ENCODE data around the gene POU2F1. TPM values are rescaled to one million over a fixed set of nuclear protein-coding genes. Genes with fewer than 3 reads are reported as not detected.

POU2F1 gene
- total and polyA plus RNA-seq, 2 experiments from 2014 or later, result 38.8 to 66.1 TPM

DNA sequence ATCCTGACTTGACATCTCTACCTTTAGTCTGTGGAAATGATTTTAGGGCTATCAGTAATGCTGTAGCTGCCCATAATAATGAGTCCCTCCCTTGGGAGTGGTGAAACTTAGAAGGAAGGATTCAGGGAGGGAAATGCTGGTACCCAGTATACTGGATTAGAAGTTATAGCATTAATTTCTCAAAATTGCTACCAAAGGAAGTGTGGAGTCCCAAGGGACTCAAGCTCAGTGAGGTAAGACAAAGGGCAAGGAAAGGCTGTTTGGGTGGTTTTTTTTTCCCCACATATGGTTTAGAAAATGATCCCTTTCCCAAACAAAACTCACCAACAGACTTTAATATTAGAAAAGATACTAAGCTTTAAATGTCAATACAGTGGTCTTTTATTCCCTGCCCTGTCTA, 197.7 kb downstream of the POU2F1 start (continued):
- TF ChIP-seq, protein P1, sequence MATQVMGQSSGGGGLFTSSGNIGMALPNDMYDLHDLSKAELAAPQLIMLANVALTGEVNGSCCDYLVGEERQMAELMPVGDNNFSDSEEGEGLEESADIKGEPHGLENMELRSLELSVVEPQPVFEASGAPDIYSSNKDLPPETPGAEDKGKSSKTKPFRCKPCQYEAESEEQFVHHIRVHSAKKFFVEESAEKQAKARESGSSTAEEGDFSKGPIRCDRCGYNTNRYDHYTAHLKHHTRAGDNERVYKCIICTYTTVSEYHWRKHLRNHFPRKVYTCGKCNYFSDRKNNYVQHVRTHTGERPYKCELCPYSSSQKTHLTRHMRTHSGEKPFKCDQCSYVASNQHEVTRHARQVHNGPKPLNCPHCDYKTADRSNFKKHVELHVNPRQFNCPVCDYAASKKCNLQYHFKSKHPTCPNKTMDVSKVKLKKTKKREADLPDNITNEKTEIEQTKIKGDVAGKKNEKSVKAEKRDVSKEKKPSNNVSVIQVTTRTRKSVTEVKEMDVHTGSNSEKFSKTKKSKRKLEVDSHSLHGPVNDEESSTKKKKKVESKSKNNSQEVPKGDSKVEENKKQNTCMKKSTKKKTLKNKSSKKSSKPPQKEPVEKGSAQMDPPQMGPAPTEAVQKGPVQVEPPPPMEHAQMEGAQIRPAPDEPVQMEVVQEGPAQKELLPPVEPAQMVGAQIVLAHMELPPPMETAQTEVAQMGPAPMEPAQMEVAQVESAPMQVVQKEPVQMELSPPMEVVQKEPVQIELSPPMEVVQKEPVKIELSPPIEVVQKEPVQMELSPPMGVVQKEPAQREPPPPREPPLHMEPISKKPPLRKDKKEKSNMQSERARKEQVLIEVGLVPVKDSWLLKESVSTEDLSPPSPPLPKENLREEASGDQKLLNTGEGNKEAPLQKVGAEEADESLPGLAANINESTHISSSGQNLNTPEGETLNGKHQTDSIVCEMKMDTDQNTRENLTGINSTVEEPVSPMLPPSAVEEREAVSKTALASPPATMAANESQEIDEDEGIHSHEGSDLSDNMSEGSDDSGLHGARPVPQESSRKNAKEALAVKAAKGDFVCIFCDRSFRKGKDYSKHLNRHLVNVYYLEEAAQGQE (IDR thresholded peaks at IDR 0.05; ENCODE audit: unreplicated experiment), result no peak
- TF ChIP-seq CREB1 (CRISPR knock-in tag; IDR thresholded peaks at IDR 0.05; ENCODE audit: low read depth), result no peak

DNA sequence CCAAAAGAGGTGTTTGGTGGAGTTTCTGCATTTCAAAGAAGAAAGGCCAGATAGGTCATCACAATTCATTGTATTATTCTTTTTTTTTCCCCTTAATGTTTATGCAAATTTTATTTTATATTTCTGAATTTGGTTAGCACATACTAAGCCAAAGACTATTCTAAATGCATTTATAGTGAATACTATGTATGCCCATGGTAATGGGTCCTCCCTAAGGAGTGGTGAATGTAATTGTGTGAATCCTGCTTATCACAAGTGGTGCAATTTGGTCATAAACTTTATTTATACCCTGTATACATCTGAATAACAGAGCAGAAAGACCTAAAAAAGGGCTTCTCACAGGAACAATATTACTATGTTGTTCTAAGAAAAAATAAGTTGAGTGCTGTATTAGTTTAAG, 198.6 kb downstream of the POU2F1 start:
- Histone ChIP-seq H2AFZ (no peak overlapping the region), H4K20me1 (replicated peaks; ENCODE audit: insufficient read depth) (no peaks in the 10 kb centered on the region; the same call in 1 of the 2 replicates), H3K4me3 (no peak overlapping the region), H3K27ac (ENCODE audit: low read depth) (no peak overlapping the region), H3K4me1 (ENCODE audit: insufficient read depth) (peaks cover 11% of the 10 kb centered on the region), H3K9me2 (ENCODE audit: insufficient read depth) (no peaks in the 10 kb centered on the region), H3F3A (replicated peaks; ENCODE audit: low read depth) (no peaks in the 10 kb centered on the region), H3K27me3 (ENCODE audit: insufficient read depth) (no peaks in the 10 kb centered on the region), H3K4me2 (no peak overlapping the region), H3K79me2 (replicated peaks; ENCODE audit: insufficient read depth) (0 out of 2 replicates have a peak, but pooled peaks cover 4% of the 10 kb centered on the region), H3K36me3 (ENCODE audit: insufficient read depth) (peaks cover 5% of the 10 kb centered on the region; the same call in 1 of the 2 replicates)
- ATAC-seq, result no peak
- peaks cover 1% of the 10 kb centered on the region for H3K27me3 Mint-ChIP-seq (ENCODE audit: insufficient read depth, low read depth, poor library complexity)
- no peak overlapping the region for H3K27ac Mint-ChIP-seq
- H3K36me3 Mint-ChIP-seq (ENCODE audit: low read depth), result peaks cover 32% of the 10 kb centered on the region
- H3K9me3 Mint-ChIP-seq, result no peaks in the 10 kb centered on the region
- peaks cover 38% of the 10 kb centered on the region for H3K4me1 Mint-ChIP-seq
- no peak for DNase-seq (ENCODE audit: low spot score)
- H3K4me3 Mint-ChIP-seq, result no peak overlapping the region
- TF ChIP-seq, protein P2, sequence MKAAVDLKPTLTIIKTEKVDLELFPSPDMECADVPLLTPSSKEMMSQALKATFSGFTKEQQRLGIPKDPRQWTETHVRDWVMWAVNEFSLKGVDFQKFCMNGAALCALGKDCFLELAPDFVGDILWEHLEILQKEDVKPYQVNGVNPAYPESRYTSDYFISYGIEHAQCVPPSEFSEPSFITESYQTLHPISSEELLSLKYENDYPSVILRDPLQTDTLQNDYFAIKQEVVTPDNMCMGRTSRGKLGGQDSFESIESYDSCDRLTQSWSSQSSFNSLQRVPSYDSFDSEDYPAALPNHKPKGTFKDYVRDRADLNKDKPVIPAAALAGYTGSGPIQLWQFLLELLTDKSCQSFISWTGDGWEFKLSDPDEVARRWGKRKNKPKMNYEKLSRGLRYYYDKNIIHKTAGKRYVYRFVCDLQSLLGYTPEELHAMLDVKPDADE (IDR thresholded peaks at IDR 0.05), result no peak
- TF ChIP-seq STAT1 (IDR thresholded peaks at IDR 0.05; ENCODE audit: unreplicated experiment) (no peak), EZH2 (IDR thresholded peaks at IDR 0.05; ENCODE audit: low read depth, unreplicated experiment) (no peak), NANOG (IDR thresholded peaks at IDR 0.05; ENCODE audit: borderline replicate concordance) (no peak), ZNF114 (CRISPR knock-in tag; IDR thresholded peaks at IDR 0.05) (no peak), EZH2phosphoT487 (IDR thresholded peaks at IDR 0.05; ENCODE audit: unreplicated experiment) (no peak), ZNF331 (CRISPR knock-in tag; IDR thresholded peaks at IDR 0.05; ENCODE audit: low read depth) (no peak), CREB1 (CRISPR knock-in tag; IDR thresholded peaks at IDR 0.05; ENCODE audit: low read depth) (no peak), JUNB (IDR thresholded peaks at IDR 0.05; ENCODE audit: unreplicated experiment) (no peak), POLR2AphosphoS5 (IDR thresholded peaks at IDR 0.05; ENCODE audit: low read depth) (no peak)
- TF ChIP-seq, protein P3, sequence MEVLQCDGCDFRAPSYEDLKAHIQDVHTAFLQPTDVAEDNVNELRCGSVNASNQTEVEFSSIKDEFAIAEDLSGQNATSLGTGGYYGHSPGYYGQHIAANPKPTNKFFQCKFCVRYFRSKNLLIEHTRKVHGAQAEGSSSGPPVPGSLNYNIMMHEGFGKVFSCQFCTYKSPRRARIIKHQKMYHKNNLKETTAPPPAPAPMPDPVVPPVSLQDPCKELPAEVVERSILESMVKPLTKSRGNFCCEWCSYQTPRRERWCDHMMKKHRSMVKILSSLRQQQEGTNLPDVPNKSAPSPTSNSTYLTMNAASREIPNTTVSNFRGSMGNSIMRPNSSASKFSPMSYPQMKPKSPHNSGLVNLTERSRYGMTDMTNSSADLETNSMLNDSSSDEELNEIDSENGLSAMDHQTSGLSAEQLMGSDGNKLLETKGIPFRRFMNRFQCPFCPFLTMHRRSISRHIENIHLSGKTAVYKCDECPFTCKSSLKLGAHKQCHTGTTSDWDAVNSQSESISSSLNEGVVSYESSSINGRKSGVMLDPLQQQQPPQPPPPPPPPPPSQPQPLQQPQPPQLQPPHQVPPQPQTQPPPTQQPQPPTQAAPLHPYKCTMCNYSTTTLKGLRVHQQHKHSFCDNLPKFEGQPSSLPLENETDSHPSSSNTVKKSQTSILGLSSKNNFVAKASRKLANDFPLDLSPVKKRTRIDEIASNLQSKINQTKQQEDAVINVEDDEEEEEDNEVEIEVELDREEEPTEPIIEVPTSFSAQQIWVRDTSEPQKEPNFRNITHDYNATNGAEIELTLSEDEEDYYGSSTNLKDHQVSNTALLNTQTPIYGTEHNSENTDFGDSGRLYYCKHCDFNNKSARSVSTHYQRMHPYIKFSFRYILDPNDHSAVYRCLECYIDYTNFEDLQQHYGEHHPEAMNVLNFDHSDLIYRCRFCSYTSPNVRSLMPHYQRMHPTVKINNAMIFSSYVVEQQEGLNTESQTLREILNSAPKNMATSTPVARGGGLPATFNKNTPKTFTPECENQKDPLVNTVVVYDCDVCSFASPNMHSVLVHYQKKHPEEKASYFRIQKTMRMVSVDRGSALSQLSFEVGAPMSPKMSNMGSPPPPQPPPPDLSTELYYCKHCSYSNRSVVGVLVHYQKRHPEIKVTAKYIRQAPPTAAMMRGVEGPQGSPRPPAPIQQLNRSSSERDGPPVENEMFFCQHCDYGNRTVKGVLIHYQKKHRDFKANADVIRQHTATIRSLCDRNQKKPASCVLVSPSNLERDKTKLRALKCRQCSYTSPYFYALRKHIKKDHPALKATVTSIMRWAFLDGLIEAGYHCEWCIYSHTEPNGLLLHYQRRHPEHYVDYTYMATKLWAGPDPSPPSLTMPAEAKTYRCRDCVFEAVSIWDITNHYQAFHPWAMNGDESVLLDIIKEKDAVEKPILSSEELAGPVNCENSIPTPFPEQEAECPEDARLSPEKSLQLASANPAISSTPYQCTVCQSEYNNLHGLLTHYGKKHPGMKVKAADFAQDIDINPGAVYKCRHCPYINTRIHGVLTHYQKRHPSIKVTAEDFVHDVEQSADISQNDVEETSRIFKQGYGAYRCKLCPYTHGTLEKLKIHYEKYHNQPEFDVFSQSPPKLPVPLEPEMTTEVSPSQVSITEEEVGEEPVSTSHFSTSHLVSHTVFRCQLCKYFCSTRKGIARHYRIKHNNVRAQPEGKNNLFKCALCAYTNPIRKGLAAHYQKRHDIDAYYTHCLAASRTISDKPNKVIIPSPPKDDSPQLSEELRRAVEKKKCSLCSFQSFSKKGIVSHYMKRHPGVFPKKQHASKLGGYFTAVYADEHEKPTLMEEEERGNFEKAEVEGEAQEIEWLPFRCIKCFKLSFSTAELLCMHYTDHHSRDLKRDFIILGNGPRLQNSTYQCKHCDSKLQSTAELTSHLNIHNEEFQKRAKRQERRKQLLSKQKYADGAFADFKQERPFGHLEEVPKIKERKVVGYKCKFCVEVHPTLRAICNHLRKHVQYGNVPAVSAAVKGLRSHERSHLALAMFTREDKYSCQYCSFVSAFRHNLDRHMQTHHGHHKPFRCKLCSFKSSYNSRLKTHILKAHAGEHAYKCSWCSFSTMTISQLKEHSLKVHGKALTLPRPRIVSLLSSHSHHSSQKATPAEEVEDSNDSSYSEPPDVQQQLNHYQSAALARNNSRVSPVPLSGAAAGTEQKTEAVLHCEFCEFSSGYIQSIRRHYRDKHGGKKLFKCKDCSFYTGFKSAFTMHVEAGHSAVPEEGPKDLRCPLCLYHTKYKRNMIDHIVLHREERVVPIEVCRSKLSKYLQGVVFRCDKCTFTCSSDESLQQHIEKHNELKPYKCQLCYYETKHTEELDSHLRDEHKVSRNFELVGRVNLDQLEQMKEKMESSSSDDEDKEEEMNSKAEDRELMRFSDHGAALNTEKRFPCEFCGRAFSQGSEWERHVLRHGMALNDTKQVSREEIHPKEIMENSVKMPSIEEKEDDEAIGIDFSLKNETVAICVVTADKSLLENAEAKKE (CRISPR knock-in tag; IDR thresholded peaks at IDR 0.05), result no peak
- TF ChIP-seq, protein P4, sequence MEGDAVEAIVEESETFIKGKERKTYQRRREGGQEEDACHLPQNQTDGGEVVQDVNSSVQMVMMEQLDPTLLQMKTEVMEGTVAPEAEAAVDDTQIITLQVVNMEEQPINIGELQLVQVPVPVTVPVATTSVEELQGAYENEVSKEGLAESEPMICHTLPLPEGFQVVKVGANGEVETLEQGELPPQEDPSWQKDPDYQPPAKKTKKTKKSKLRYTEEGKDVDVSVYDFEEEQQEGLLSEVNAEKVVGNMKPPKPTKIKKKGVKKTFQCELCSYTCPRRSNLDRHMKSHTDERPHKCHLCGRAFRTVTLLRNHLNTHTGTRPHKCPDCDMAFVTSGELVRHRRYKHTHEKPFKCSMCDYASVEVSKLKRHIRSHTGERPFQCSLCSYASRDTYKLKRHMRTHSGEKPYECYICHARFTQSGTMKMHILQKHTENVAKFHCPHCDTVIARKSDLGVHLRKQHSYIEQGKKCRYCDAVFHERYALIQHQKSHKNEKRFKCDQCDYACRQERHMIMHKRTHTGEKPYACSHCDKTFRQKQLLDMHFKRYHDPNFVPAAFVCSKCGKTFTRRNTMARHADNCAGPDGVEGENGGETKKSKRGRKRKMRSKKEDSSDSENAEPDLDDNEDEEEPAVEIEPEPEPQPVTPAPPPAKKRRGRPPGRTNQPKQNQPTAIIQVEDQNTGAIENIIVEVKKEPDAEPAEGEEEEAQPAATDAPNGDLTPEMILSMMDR (conservative IDR thresholded peaks at IDR 0.05; ENCODE audit: low read depth in 2 of 2), result no peak
